NCI-H146 treated with DMSO at 0.1 percent for 48 hours (cell line): ENCODE data around the gene MTUS2.
"Not testable (repeated sequence)": the region's sequence is repeated elsewhere in the genome, so short reads cannot be mapped to it uniquely, and the experiment has no call there.

Experiments
- DNase-seq: peaks from one replicate; lab custom pipeline; 2025; ENCODE audit not compliant: unreplicated experiment; lab: John Stamatoyannopoulos, UW

MTUS2 gene

DNA sequence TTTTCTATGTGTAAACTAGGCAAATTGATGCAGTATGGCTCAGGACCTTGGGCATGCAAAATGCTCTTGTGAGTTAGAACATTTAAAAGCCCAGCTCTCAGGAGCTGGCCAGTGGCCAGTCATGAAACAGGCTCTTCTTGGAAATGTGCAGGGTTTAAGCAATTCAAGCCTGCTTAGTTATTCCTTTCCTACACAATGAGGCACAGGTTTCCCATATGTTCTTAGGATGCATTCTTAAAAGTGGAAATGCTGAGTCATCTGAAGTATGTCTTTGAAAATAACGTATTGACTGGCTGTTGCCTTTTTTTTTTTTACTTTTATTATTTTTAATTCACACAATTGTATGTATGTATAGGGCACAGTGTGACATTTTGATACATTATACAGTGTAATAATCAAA lies 474.7 kb downstream of the MTUS2 start:
- no peak for DNase-seq

DNA sequence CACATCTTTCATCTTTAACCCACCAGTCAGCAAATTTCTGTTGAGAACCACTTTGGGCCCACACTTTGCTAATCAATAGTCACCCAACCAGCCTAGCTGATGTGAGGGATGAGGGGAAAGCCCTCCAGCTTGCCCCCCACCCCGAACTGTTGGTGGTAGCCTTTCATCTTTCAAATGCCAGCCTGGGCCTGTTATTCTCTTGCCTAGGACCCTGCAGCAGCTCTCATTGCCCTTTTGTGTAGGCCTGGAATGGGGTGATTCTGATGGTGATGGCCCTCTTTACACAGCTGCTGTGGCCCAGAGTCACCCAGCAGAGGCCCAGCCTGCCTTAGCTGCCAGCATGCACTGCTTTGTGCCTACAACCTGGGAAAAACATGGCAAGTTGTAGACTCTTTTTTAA lies 480.9 kb downstream of the MTUS2 start:
- no peak for DNase-seq

DNA sequence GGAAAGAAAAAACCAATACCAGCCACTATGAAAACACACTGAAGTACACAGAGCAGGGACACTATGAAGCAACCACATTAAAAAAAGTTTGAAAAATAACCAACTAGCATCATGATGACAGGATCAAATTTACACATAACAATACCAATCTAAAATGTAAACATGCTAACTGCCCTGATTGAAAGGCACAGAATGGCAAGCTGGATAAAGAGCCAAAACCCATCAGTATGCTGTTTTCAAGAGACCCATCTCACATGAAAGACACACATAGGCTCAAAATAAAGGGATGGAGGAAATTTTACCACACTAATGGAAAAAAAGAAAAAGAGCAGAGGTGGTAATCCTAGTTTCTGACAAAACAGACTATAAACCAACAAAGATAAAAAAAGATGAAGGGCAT lies 484.0 kb downstream of the MTUS2 start:
- no peak for DNase-seq

DNA sequence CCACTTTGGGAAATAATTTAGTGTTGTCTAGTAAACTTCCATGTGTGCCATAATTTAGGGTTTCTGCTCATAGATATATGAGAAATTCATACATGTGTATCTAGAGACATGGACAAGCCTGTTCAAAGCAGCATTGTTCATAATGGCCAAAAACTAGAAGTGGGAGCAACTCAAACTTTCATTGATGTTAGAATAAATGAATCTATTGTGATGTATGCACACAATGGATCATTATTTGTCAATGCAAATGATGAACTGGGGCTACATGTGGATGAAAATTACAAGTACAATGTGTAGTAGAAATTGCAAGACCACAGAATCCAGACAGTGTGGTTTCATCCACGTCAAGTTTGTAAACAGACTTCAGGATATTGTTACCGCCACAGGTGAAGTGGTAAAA lies 490.7 kb downstream of the MTUS2 start:
- no peak for DNase-seq

DNA sequence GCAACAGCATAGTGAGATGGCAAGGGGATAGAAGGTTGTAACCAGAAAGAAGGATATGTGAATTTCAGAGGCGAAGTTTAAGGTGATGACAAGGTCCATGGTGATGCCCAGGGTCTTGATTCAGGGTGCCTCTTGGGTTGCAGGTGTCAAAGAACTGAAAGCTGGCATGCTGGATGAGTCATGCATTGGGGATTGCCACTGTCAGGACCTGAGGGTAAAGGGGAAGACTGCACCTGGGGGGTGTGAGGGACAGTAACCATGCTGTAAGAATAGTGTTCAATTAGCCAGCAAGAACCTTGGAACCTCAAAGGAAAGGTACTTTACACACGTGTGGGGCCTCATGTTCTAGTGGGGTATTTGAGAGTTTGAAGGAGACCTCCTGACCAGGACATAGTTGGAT lies 495.7 kb downstream of the MTUS2 start:
- no peak for DNase-seq

DNA sequence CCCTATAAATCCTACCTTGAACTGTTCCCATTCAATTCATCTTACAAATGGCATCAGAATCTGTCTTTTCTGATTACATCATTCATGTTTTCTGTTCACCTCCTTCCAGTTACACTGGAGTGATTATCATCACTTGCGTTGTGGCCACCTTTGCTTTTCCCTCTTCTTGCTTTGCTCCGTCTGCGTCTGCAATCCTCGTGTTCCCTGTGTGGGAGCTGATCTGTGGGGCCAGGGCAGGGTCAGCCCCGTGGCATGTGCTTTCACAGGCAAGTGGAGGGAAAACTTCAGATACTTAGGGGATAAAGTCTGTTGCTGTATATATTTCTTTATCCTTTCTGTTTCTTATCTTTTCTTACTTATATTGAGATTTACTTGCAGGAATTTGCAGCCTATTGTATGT lies 497.7 kb downstream of the MTUS2 start:
- DNase-seq, result no peak

DNA sequence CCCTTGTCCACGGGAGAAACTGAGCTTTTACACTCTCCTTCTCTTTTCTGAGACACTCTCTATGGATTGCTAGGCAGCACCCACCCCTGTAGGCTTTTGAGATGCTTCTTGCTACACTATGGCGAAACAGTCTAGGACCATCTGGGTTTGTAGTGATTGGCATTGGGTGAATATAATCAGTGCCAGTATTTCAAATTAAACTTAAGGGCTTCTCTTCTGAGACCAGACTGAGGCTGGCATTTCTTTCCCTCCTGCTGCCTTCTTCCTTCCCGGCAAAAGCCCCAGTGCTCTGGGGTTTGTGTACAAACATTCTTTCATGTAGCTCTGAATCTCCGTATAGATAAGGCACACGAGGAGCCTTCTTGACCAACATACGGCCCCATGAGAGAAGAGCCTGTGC lies 498.6 kb downstream of the MTUS2 start:
- DNase-seq, result no peak

DNA sequence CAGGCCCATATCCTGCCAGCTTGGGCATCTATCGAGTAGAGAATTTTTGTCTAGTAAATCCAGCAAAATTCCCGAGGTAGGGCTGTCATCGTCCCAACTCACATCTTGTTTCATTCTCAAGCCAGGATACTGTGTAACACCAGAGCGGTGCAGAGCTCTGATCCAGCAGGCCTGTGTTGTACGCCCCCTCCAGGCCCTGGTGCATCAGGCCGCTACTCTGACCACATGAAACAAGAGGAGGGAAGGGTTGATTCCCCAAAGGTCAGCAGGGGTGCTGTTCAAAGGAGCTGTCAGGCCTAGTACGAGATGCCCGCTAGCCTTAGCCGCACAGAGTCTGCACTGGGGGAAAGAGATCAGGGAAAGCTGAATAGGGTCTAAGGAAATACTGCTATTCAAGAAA lies 499.3 kb downstream of the MTUS2 start:
- DNase-seq, result no peak

DNA sequence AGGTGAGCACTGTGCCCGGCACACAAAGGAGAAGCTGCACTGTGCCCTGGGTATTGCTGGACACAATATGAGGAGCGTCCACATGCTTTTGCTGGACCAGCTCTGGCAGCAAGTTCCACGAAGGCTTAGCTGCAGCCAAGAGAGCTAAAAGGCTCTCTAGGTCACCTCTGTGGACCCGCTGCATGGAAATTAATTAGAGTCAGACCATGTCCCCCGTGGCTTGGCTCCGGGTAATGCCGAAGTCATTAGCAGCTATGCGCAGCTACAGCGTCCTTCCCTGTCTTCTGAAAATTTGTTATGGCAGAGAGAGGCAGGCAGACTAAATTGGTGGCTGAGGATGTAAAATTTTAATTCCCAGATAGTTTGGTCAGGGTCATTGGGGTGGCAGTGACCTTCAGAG lies 503.8 kb downstream of the MTUS2 start:
- no peak for DNase-seq

DNA sequence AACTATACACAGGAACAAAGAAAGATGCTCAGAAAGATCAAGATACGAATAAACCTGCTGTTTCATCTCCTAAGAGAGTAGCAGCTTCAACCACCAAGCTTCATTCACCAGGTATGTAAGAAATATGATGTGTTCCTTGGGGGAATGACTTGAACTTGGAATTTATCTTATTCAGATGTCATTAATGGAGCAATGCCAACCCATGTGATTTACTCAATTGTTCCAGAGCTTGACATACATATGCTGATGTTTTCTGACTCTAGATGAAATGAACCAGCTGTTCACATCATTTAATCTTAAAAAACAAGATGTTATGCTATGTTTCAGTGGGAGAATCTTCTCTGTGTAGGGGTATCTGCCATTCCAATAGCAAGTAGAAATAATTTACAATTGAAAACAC lies 504.5 kb downstream of the MTUS2 start:
- no peak for DNase-seq

DNA sequence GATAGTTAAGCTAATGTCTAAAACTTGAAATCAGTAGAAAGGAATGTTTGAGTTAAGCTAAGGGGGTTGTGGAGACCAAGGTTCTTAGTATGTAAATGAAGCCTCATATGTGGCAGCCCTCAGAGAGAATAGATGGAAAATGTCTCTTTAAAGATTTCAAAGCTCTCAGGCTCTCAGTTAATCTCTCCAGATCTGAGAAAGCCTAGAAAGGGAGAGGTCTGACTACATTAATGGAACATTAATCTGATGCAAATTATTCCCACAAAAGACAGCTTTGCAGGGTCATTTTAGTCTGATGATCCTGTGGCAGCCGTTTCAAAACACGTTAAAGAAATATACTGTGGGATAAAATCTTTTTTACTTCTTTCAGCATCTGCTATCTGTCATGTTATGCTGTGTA lies 508.4 kb downstream of the MTUS2 start:
- no peak for DNase-seq

DNA sequence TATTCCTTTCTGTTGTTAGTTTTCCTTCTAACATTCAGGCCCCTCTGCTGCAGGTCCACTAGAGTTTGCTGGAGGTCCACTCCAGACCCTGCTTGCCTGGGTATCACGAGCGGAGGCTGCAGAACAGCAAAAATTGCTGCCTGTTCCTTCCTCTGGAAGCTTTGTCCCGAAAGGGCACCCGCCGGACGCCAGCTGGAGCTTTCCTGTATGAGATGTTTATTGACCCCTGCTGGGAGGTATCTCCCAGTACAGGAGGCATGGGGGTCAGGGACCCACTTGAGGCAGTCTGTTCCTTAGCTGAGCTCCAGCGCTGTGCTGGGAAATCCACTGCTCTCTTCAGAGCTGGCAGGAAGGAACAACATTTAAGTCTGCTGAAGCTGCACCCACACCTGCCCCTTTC lies 516.2 kb downstream of the MTUS2 start:
- DNase-seq, result no peak

DNA sequence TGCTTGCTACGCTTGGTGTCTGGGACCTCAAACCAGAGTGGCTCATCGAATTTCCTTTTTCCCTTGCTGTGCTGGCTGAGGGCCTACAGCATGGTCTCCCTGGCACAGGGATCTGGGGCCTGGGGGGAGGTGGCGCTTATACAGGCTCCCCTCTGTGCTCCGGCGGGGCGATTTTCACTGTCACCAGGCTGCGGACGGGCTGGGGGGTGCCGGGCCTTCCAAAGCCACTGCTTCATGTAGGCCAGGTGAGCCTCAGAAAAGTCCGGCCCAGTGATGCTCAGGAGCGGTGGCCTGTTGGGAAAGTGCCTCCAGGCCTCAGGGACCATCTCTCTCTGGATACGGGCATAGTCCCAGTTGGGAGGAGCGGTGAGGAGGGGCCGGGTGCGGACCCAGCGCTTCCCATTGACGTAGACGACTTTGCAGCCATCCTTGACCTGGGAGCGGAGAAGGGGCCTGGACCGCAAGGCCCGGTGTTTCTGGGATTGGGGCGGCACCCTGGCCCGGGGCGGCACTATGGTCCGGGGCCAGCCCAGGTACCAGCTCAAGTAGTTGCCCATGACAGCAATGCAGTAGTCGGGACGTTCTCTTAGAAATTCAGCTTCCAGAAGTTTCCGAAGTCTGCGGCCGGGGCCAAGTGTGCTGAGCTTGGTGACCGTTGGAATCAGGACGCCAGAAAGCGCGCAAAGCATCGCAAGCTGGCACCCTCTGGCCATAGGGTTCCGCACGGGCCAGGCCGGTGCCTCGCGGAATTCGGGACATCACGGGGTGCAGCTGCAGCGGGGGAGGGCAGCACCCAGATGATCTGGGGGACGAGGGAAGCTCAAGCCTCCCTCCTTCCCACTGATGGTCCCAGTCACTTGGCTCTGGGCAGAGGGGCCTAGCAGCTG lies 519.5 kb downstream of the MTUS2 start:
- DNase-seq, result no peak

DNA sequence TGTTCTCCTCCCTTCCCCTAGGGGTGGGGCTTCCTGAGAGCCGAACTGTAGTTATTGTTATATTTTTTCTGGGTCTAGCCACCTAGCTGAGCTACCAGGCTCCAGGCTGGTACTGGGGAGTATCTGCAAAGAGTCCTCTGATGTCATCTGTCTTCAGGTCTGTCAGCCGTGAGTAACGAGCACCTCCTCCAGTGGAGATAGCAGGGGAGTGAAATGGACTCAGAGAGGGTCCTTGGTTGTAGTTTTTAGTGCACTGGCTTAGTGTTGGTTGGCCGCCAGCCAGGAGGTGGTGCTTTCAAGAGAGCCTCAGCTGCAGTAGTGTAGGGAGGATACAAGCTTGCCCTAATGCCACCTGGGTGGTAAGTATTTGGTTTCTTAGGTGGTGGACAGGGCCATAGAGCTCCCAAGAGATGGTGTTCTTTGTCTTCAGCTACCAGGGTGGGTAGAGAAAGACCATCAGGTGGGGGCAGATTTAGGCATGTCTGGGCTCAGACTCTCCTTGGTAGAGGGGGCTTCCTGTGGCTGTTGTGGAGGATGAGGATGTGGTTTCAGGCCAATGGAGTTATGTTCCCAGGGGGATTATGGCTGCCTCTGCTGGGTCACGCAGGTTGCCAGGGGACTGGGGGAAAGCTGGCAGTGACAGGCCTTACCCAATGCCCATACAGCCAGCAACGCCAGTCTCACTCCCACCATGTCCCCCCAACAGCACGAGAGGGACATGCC lies 525.9 kb downstream of the MTUS2 start:
- DNase-seq, result not testable (repeated sequence)

DNA sequence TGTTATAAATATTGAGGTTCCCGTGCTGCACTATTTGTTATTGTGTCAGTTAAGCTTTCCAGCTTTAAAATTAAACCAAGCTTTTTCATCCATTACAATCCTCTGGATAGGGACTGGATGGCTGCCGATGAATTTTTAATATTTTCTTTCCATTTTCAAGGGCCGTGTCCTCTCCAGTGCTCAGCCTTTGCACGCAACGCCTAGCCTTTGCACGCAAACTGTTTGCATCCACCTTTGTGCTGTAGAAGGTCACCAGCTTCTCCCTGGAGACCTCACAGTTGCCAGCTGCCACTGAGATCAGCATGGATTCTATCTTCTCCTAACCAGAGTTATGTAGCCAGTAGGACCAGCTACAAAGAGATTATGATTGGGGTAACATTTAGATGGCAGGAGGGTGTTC lies 534.9 kb downstream of the MTUS2 start:
- DNase-seq, result no peak

DNA sequence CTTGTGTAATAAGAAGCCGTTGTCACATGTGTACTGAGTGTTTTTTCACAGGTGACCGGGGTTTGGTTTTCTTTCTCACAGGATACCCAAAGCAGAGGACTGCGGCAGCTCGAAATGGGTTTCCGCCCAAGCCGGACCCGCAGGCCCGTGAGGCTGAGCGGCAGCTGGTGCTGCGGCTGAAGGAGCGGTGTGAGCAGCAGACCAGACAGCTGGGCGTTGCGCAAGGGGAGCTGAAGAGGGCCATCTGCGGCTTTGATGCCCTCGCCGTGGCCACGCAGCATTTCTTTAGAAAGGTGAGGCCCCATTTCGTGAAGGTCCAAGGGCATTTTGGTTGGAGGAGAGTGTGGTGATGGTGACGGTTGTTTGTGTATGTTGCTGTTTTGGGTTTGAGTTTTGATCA lies 539.0 kb downstream of the MTUS2 start:
- no peak for DNase-seq

DNA sequence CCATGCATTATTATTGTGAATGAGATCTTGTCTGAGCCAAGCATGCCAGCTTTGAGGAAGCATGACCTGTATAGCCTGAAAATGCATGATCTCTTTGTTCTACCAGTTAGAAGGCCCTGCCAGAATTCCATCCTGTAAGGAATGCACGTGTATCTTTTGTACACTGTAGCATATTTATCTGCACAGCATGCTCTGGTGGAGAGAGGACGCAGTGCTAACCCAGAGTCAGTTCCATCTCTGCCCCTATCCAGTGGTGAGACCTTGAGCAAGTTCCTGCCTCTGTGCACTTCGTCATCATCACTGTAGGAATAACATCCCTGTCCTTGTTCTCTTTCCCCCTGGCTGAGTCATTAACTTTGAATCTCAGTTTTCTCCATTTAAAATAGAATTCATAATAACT lies 541.6 kb downstream of the MTUS2 start:
- DNase-seq, result no peak

DNA sequence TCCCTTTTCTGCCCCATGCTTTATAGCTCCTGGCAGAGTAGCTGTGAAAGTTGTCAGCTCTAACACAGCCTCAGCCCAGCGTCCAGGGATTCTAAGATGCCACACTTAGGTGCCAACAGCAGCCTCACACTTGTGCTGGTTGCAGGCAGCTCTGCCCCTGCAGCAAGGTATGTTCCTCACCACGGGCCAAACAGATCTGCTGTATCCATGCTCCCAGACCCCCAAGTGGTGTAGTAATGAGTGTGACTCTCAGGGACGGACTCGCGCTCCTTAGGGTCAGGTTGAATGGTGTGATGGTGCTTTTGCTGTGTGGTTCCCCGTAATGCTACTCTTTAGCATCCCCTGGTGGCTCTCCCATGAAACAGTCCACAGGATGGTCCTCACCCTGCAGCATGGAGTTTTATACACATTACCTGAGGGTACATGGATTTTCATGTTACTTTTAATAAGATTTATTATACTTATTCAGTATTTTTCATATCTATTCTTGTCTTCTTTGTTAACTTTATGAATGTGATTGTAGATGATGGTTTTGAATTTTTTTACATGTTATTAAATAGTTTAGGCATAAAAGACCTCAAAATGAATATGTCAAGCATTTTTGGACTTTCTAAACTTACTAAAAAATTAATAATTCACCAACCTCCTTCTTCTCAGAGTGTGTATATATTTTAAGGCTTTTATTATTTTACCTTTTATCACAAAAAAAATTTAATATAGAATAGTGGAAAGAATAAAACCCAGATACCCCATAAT lies 542.9 kb downstream of the MTUS2 start:
- DNase-seq, result no peak

DNA sequence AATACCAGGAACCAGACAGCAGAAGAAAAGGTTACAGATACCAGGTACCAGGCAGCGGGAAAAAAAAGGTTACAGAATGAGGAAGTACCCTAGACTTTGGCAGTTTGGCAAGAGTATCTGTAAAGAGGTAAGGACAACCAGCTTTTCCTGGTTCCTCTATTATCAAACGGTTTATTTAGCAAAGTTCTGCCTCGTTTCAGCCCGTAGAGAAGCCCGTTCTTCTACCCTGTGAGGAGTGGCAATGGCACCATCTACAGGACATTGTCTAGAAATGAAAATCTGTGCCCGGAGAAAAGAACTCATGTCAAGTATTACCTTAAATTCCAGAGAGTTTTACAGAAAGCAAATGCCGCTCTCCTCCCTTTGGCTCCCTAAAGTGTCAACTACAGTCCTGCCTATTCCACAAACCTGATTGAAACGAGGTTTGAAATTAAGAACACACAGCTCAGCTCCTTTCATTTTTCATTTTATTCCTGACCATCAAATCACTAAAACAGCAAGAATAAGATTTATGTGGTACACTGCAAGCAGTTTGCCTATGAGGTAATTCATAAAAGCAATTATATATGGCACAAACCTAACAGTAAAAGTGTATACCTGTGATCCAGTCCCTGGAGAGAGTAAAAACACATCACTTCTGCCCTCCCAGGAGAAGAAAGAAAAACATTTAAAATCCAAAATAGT lies 549.1 kb downstream of the MTUS2 start:
- no peak for DNase-seq

DNA sequence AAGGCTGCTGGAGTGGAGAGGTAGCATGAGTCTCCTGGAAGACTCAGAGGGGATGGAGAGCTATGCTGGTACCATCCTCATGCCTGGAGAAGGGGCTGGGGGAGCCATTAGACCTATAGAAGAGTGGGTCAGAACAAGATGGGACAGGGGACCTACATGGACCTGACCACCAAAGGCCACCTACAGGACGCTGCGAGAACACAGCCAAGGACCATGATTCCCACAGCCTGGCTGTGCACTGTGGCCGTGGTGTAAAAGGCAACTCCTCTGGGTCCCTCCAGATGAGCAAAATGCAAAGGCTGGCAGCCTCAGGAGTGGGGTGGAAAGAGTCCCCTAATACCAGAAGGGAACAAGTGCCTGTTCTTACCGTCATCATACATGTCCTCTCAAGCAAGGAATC lies 559.1 kb downstream of the MTUS2 start:
- no peak for DNase-seq

DNA sequence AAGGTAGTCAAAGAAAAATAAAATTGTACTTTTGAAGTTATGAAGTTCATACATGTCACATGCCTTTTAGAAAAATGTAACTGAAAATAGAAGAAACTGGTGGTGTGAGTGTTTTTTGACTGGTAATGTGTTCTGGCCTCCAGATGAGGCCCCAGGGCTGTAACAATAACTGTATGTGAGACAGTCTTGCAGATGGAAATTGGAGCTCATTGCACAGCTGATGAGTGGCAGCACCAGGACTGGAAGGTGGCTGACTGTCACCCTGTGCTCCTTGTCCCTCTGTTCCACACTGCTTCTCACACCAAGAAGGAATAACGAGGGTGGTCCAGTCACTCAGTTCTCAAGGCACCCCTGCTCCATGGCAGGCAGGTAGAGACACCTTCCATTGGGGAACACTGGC lies 559.7 kb downstream of the MTUS2 start:
- DNase-seq, result no peak
